H9 (cell line): ENCODE data around the gene MBL2. TPM values are rescaled to one million over a fixed set of nuclear protein-coding genes. Genes with fewer than 3 reads are reported as not detected.

Source experiments
- DNase-seq: peaks from one replicate; pipeline ENCODE4 v3.0.0-alpha.2; 2017
- H2AFZ ChIP-seq: one replicate; pipeline ENCODE4 v1.6.1; 2013; ENCODE audit warnings: mild to moderate bottlenecking, low read length, control low read depth, moderate library complexity
- H2AK5ac ChIP-seq: 2 replicates; pipeline ENCODE4 v1.6.1; 2013; ENCODE audit warnings: low read length, control low read depth, mixed read lengths; ENCODE audit not compliant: insufficient read length
- H2BK120ac ChIP-seq: one replicate; pipeline ENCODE4 v1.6.1; 2013; ENCODE audit warnings: low read depth, mild to moderate bottlenecking, low read length, control low read depth, inconsistent platforms; ENCODE audit not compliant: poor library complexity, severe bottlenecking
- H2BK12ac ChIP-seq: 2 replicates; pipeline ENCODE4 v1.6.1; 2013; ENCODE audit warnings: low read length, control low read depth, mixed read lengths, low read depth; ENCODE audit not compliant: insufficient read length
- H2BK15ac ChIP-seq: 2 replicates; pipeline ENCODE4 v1.6.1; 2013; ENCODE audit warnings: low read depth, low read length, control low read depth
- H2BK20ac ChIP-seq: one replicate; pipeline ENCODE4 v1.6.1; 2013; ENCODE audit warnings: low read depth, mild to moderate bottlenecking, low read length, control low read depth, inconsistent platforms; ENCODE audit not compliant: poor library complexity, severe bottlenecking
- H2BK5ac ChIP-seq: 2 replicates; pipeline ENCODE4 v1.6.1; 2013; ENCODE audit warnings: low read length, control low read depth, mixed read lengths; ENCODE audit not compliant: insufficient read length
- H3K14ac ChIP-seq: 2 replicates; pipeline ENCODE4 v1.6.1; 2013; ENCODE audit warnings: low read length, control low read depth; ENCODE audit not compliant: insufficient read depth
- H3K18ac ChIP-seq: 2 replicates; pipeline ENCODE4 v1.6.1; 2013; ENCODE audit warnings: low read depth, mild to moderate bottlenecking, mixed read lengths, low read length, control low read depth; ENCODE audit not compliant: insufficient read length
- H3K23ac ChIP-seq: 2 replicates; pipeline ENCODE4 v1.6.1; 2013; ENCODE audit warnings: low read length, control low read depth, mixed read lengths, low read depth; ENCODE audit not compliant: insufficient read length
- H3K23me2 ChIP-seq: 2 replicates; pipeline ENCODE4 v1.6.1; 2013; ENCODE audit warnings: low read depth, mild to moderate bottlenecking, mixed read lengths, low read length, control low read depth; ENCODE audit not compliant: insufficient read length, poor library complexity, severe bottlenecking
- H3K27ac ChIP-seq: 2 replicates; pipeline ENCODE4 v1.5.1; 2013; ENCODE audit warnings: low read length, control low read depth, mixed read lengths, low read depth; ENCODE audit not compliant: insufficient read length
- H3K27me3 ChIP-seq: 2 replicates; pipeline ENCODE4 v1.6.1; 2013; ENCODE audit warnings: low read length, control low read depth, inconsistent platforms; ENCODE audit not compliant: insufficient read depth
- H3K4ac ChIP-seq: 2 replicates; pipeline ENCODE4 v1.6.1; 2013; ENCODE audit warnings: low read depth, mild to moderate bottlenecking, control low read depth, inconsistent platforms, low read length, moderate library complexity
- H3K4me1 ChIP-seq: 2 replicates; pipeline ENCODE4 v1.6.1; 2013; ENCODE audit warnings: low read length, control low read depth, inconsistent platforms; ENCODE audit not compliant: insufficient read depth
- H3K4me2 ChIP-seq: 2 replicates; pipeline ENCODE4 v1.6.1; 2013; ENCODE audit warnings: low read length, control low read depth, mixed read lengths; ENCODE audit not compliant: insufficient read length, insufficient read depth
- H3K56ac ChIP-seq: 2 replicates; pipeline ENCODE4 v1.6.1; 2013; ENCODE audit warnings: low read depth, mild to moderate bottlenecking, mixed read lengths, low read length, control low read depth; ENCODE audit not compliant: insufficient read length
- H3K79me1 ChIP-seq: 2 replicates; pipeline ENCODE4 v1.6.1; 2013; ENCODE audit warnings: low read depth, mild to moderate bottlenecking, moderate library complexity, low read length, control low read depth, inconsistent platforms; ENCODE audit not compliant: insufficient read depth, poor library complexity, severe bottlenecking
- H3K79me2 ChIP-seq: 2 replicates; pipeline ENCODE4 v1.6.1; 2013; ENCODE audit warnings: low read length, control low read depth, inconsistent platforms; ENCODE audit not compliant: insufficient read depth
- H3K9ac ChIP-seq: 2 replicates; pipeline ENCODE4 v1.6.1; 2013; ENCODE audit warnings: low read length, control low read depth, mixed read lengths; ENCODE audit not compliant: insufficient read length; ENCODE audit errors: extremely low read depth
- H3K9me3 ChIP-seq: one replicate; pipeline ENCODE4 v1.6.1; 2013; ENCODE audit warnings: low read depth, low read length, inconsistent platforms; ENCODE audit not compliant: control insufficient read depth
- H3T11ph ChIP-seq: one replicate; pipeline ENCODE4 v1.6.1; 2013; ENCODE audit warnings: mild to moderate bottlenecking, low read length, control low read depth, inconsistent platforms
- H4K20me1 ChIP-seq: one replicate; pipeline ENCODE4 v1.6.1; 2013; ENCODE audit not compliant: control insufficient read depth, insufficient read length, insufficient read depth
- H4K5ac ChIP-seq: 2 replicates; pipeline ENCODE4 v1.6.1; 2013; ENCODE audit warnings: low read depth, mild to moderate bottlenecking, mixed read lengths, low read length, control low read depth; ENCODE audit not compliant: insufficient read length
- H4K8ac ChIP-seq: replicated peaks from 2 replicates; pipeline ENCODE4 v1.6.1; 2013; ENCODE audit warnings: low read length, control low read depth, mixed read lengths, low read depth; ENCODE audit not compliant: insufficient read length
- H4K91ac ChIP-seq: 2 replicates; pipeline ENCODE4 v1.6.1; 2013; ENCODE audit warnings: low read depth, mild to moderate bottlenecking, moderate library complexity, mixed read lengths, low read length, control low read depth; ENCODE audit not compliant: insufficient read length
- H3K27ac Mint-ChIP-seq, 3 experiments: 2 replicates in 2 of 3; 3 replicates in 1 of 3; pipeline ENCODE4 v1.8.0; 2020 to 2021; ENCODE audit warnings: mixed read lengths in 3 of 3, mild to moderate bottlenecking in 1 of 3, moderate library complexity in 1 of 3
- H3K27me3 Mint-ChIP-seq: 2 replicates; pipeline ENCODE4 v1.8.0; 2021; ENCODE audit warnings: low read depth, mild to moderate bottlenecking, moderate library complexity, mixed read lengths
- H3K36me3 Mint-ChIP-seq, 3 experiments: 2 replicates in 2 of 3; 3 replicates in 1 of 3; pipeline ENCODE4 v1.8.0; 2020 to 2021; ENCODE audit warnings: low read depth in 3 of 3, mixed read lengths in 3 of 3; ENCODE audit not compliant: insufficient read depth in 1 of 3
- H3K4me1 Mint-ChIP-seq, 2 experiments: 2 replicates each; pipeline ENCODE4 v1.8.0; 2020; ENCODE audit warnings: mixed read lengths in 2 of 2
- H3K4me3 Mint-ChIP-seq, 2 experiments: 2 replicates in 1 of 2; 3 replicates in 1 of 2; pipeline ENCODE4 v1.8.0; 2020 to 2021; ENCODE audit warnings: mild to moderate bottlenecking in 2 of 2, mixed read lengths in 2 of 2, moderate library complexity in 1 of 2
- H3K9me3 Mint-ChIP-seq, 2 experiments: 2 replicates in 1 of 2; 3 replicates in 1 of 2; pipeline ENCODE4 v1.8.0; 2020; ENCODE audit warnings: mild to moderate bottlenecking in 2 of 2, mixed read lengths in 2 of 2, moderate library complexity in 1 of 2
- CTCF ChIP-seq: fragments of 200-600 bp; sonication (generic); conservative IDR thresholded peaks from 3 replicates; pipeline ENCODE4 v1.8.0; 2021; ENCODE audit warnings: antibody characterized with exemption, mild to moderate bottlenecking
- WGBS: extraction: QIAGEN DNeasy Blood & Tissue Kit; methylation state at CpG from one replicate; pipeline ENCODE4 v1.1.7; 2013; ENCODE audit warnings: missing lambda C conversion rate, low lambda C conversion rate, mixed read lengths; ENCODE audit not compliant: insufficient read length; ENCODE audit errors: extremely low coverage; 5-methylcytosine and 5-hydroxymethylcytosine counted together
- total RNA-seq: library from RNA; stranded (reverse); gene quantifications from 2 replicates; pipeline ENCODE4 v1.2.1, GENCODE V29; 2021

The MBL2 gene
- total RNA-seq, 1 experiment from 2014 or later = not detected

- no peaks in the 10 kb centered on the region; the same call in none of the 2 replicates for H3K27me3 Mint-ChIP-seq
Measured at GRCh38 chr10:52740913-52741675, 31.5 kb downstream of the MBL2 start.

More at GRCh38 chr10:52740913-52741675, 31.5 kb downstream of the MBL2 start:
- Histone ChIP-seq H3K23ac (no peak overlapping the region), H3T11ph (no peak overlapping the region), H3K9ac (no peak overlapping the region), H4K91ac (no peak overlapping the region), H2BK5ac (no peak overlapping the region), H4K8ac (no peak overlapping the region), H3K23me2 (no peaks in the 10 kb centered on the region), H2BK120ac (no peak overlapping the region), H3K79me2 (no peaks in the 10 kb centered on the region), H2BK12ac (no peak overlapping the region), H2BK15ac (no peak overlapping the region), H3K79me1 (no peaks in the 10 kb centered on the region), H3K4ac (no peak overlapping the region), H3K27ac (no peak overlapping the region), H4K20me1 (no peaks in the 10 kb centered on the region), H3K4me1 (no peaks in the 10 kb centered on the region), H2BK20ac (no peak overlapping the region), H3K4me2 (no peak overlapping the region), H2AK5ac (no peak overlapping the region), H3K18ac (no peak overlapping the region), H3K27me3 (no peaks in the 10 kb centered on the region), H2AFZ (no peak overlapping the region), H3K56ac (no peak overlapping the region), H3K9me3 (no peaks in the 10 kb centered on the region), H3K14ac (no peak overlapping the region), H4K5ac (no peak overlapping the region)
- Mint-ChIP-seq H3K36me3 (peaks cover 3 to 12% (median 7%) of the 10 kb centered on the region in 3 experiments; a peak in 4 of 7 replicates), H3K27ac (0 out of 7 replicates have a peak overlapping the region, but pooled peaks of 1 of the 3 experiments have one; percentile 52), H3K9me3 (peaks cover 12% of the 10 kb centered on the region in 2 experiments), H3K4me3 (no peak overlapping the region), H3K4me1 (no peaks in the 10 kb centered on the region; a peak in 1 of 4 replicates)
- TF ChIP-seq CTCF = peak; percentile 96
- no CpG with 5 or more reads among the region's 5 CpGs for WGBS
- peak; percentile 86 for DNase-seq
